ES-I3 (cell line): ENCODE data around the gene EGFLAM.

Experiments
- H3K36me3 ChIP-seq: 2 replicates; pipeline ENCODE4 v1.6.1; 2013; ENCODE audit warnings: mild to moderate bottlenecking, low read length, control low read depth, moderate library complexity; ENCODE audit not compliant: insufficient read depth
- H3K4me1 ChIP-seq: 2 replicates; pipeline ENCODE4 v1.6.1; 2013; ENCODE audit warnings: mild to moderate bottlenecking, control low read depth, low read length; ENCODE audit not compliant: insufficient read depth
- H3K9ac ChIP-seq: 2 replicates; pipeline ENCODE4 v1.6.1; 2013; ENCODE audit warnings: low read depth, mild to moderate bottlenecking, low read length, moderate library complexity
- H3K9me3 ChIP-seq: 2 replicates; pipeline ENCODE4 v1.6.1; 2013; ENCODE audit warnings: mild to moderate bottlenecking, low read length, moderate library complexity; ENCODE audit not compliant: control insufficient read depth, insufficient read depth

The EGFLAM gene

GRCh38 chr5:38468978-38469706 is 210.8 kb downstream of the EGFLAM start:
- no peaks in the 10 kb centered on the region; the same call in 1 of the 2 replicates for H3K36me3 ChIP-seq
- H3K4me1 ChIP-seq = peaks cover 12% of the 10 kb centered on the region; the same call in 1 of the 2 replicates
- no peaks in the 10 kb centered on the region for H3K9me3 ChIP-seq
- H3K9ac ChIP-seq = no peak overlapping the region

GRCh38 chr5:38469707-38470267 is 211.4 kb downstream of the EGFLAM start:
- H3K36me3 ChIP-seq = no peaks in the 10 kb centered on the region; the same call in 1 of the 2 replicates

GRCh38 chr5:38471709-38472108 is 213.3 kb downstream of the EGFLAM start:
- Histone ChIP-seq H3K9me3 (no peaks in the 10 kb centered on the region), H3K36me3 (no peaks in the 10 kb centered on the region; the same call in 1 of the 2 replicates)

More at GRCh38 chr5:38469707-38470267, 211.4 kb downstream of the EGFLAM start:
- Histone ChIP-seq H3K9me3 (no peaks in the 10 kb centered on the region), H3K9ac (no peak overlapping the region), H3K4me1 (peaks cover 11% of the 10 kb centered on the region; the same call in 1 of the 2 replicates)

GRCh38 chr5:38472541-38472940 is 214.2 kb downstream of the EGFLAM start:
- Histone ChIP-seq H3K4me1 (peaks cover 10% of the 10 kb centered on the region; the same call in 1 of the 2 replicates), H3K36me3 (no peaks in the 10 kb centered on the region; the same call in 1 of the 2 replicates), H3K9ac (no peak overlapping the region), H3K9me3 (no peaks in the 10 kb centered on the region)

More at GRCh38 chr5:38471709-38472108, 213.3 kb downstream of the EGFLAM start:
- Histone ChIP-seq H3K9ac (no peak overlapping the region), H3K4me1 (peaks cover 11% of the 10 kb centered on the region; the same call in 1 of the 2 replicates)

GRCh38 chr5:38473008-38473407 is 214.6 kb downstream of the EGFLAM start:
- no peak overlapping the region for H3K9ac ChIP-seq
- peaks cover 6% of the 10 kb centered on the region; the same call in 1 of the 2 replicates for H3K4me1 ChIP-seq
- no peaks in the 10 kb centered on the region for H3K9me3 ChIP-seq
- no peaks in the 10 kb centered on the region; the same call in 1 of the 2 replicates for H3K36me3 ChIP-seq

GRCh38 chr5:38478166-38478565 is 219.8 kb downstream of the EGFLAM start:
- Histone ChIP-seq H3K9me3 (no peaks in the 10 kb centered on the region), H3K9ac (no peak overlapping the region), H3K36me3 (peaks cover 3% of the 10 kb centered on the region; the same call in 1 of the 2 replicates), H3K4me1 (peaks cover 5% of the 10 kb centered on the region; the same call in 1 of the 2 replicates)

GRCh38 chr5:38478878-38479277 is 220.5 kb downstream of the EGFLAM start:
- Histone ChIP-seq H3K9me3 (no peaks in the 10 kb centered on the region), H3K9ac (no peak overlapping the region)

GRCh38 chr5:38479315-38479904 is 221.1 kb downstream of the EGFLAM start:
- H3K36me3 ChIP-seq = peaks cover 3% of the 10 kb centered on the region; the same call in 1 of the 2 replicates
- H3K9me3 ChIP-seq = no peaks in the 10 kb centered on the region
- no peak overlapping the region for H3K9ac ChIP-seq
- peaks cover 5% of the 10 kb centered on the region; the same call in 1 of the 2 replicates for H3K4me1 ChIP-seq

More at GRCh38 chr5:38478878-38479277, 220.5 kb downstream of the EGFLAM start:
- peaks cover 3% of the 10 kb centered on the region; the same call in 1 of the 2 replicates for H3K36me3 ChIP-seq
- peaks cover 5% of the 10 kb centered on the region; the same call in 1 of the 2 replicates for H3K4me1 ChIP-seq

GRCh38 chr5:38483805-38484398 is 225.5 kb downstream of the EGFLAM start:
- Histone ChIP-seq H3K36me3 (peaks cover 3% of the 10 kb centered on the region; the same call in 1 of the 2 replicates), H3K4me1 (peaks cover 2% of the 10 kb centered on the region; the same call in 1 of the 2 replicates), H3K9me3 (no peaks in the 10 kb centered on the region), H3K9ac (no peak overlapping the region)

GRCh38 chr5:38494175-38494574 is 235.8 kb downstream of the EGFLAM start:
- Histone ChIP-seq H3K9me3 (no peaks in the 10 kb centered on the region), H3K36me3 (no peaks in the 10 kb centered on the region), H3K9ac (no peak overlapping the region), H3K4me1 (no peaks in the 10 kb centered on the region)

- no peaks in the 10 kb centered on the region for H3K9me3 ChIP-seq
- no peak overlapping the region for H3K9ac ChIP-seq
- no peaks in the 10 kb centered on the region; the same call in 1 of the 2 replicates for H3K4me1 ChIP-seq
- no peaks in the 10 kb centered on the region for H3K36me3 ChIP-seq
Observed at GRCh38 chr5:38494763-38495162, 236.4 kb downstream of the EGFLAM start.

- Histone ChIP-seq H3K4me1 (no peaks in the 10 kb centered on the region; the same call in 1 of the 2 replicates), H3K36me3 (no peaks in the 10 kb centered on the region), H3K9ac (no peak overlapping the region), H3K9me3 (no peaks in the 10 kb centered on the region)
Observed at GRCh38 chr5:38497946-38498345, 239.6 kb downstream of the EGFLAM start.

GRCh38 chr5:38500573-38501260 is 242.4 kb downstream of the EGFLAM start:
- Histone ChIP-seq H3K4me1 (no peaks in the 10 kb centered on the region; the same call in 1 of the 2 replicates), H3K9ac (no peak overlapping the region), H3K36me3 (no peaks in the 10 kb centered on the region), H3K9me3 (no peaks in the 10 kb centered on the region)
